ENCODE measurements around the gene THRB. TPM values are rescaled to one million over a fixed set of nuclear protein-coding genes. Genes with fewer than 3 reads are reported as not detected.

Gene THRB
- total RNA-seq, 2 donors from 2014 or later: 0.24 to 0.26 TPM

DNA sequence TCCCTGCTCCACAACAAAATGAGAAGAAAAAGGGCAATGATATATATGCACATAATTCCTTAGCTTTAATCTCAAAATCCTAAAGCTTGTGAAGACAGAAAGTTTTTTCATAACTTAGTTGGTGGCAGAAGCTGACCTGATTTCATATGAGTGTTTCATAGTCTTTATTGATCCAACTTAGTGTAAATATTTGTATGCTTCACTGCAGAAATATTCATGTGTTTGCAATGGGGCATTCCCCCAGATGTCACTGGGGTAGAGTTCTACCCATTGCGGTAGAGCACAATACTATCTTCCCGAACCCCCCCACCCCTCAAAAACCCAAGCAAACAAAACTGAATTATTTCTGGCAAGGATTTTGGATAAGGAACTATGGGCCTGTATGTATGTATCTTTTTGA is 221.2 kb downstream of the THRB start:
- H3K36me3 ChIP-seq (ENCODE audit: control insufficient read depth, insufficient read depth, low read length): no peaks in the 10 kb centered on the region
- H3K9ac ChIP-seq (ENCODE audit: extremely low read depth, low read length, poor library complexity, severe bottlenecking): no peak overlapping the region
- no peaks in the 10 kb centered on the region for H3K4me1 ChIP-seq (ENCODE audit: control insufficient read depth, insufficient read depth, low read length)
- H3K27ac ChIP-seq (ENCODE audit: low read depth, low read length): no peak overlapping the region
- Mint-ChIP-seq H3K4me1 (no peaks in the 10 kb centered on the region), H3K4me3 (no peak overlapping the region), H3K27ac (no peak overlapping the region), H3K36me3 (ENCODE audit: low read depth) (no peaks in the 10 kb centered on the region), H3K9me3 (no peaks in the 10 kb centered on the region), H3K27me3 (ENCODE audit: insufficient read depth) (no peaks in the 10 kb centered on the region)
- peaks cover 5% of the 10 kb centered on the region for H3K27me3 ChIP-seq (ENCODE audit: control insufficient read depth, insufficient read depth, low read length, poor library complexity, severe bottlenecking)
- H3K9me3 ChIP-seq (ENCODE audit: control insufficient read depth, low read length): no peaks in the 10 kb centered on the region
- no peak for DNase-seq
- H3K4me3 ChIP-seq (ENCODE audit: low read length): no peak overlapping the region
- no CpG with 5 or more reads among the region's 2 CpGs for WGBS, 2 experiments (ENCODE audit: insufficient coverage in 1 of 2, insufficient read length in 1 of 2)
- TF ChIP-seq CTCF (conservative IDR thresholded peaks at IDR 0.05): no peak

- TF ChIP-seq CTCF (conservative IDR thresholded peaks at IDR 0.05): no peak
- Histone ChIP-seq H3K36me3 (ENCODE audit: control insufficient read depth, insufficient read depth, low read length) (no peaks in the 10 kb centered on the region), H3K4me3 (ENCODE audit: low read length) (no peak overlapping the region), H3K9me3 (ENCODE audit: control insufficient read depth, low read length) (no peaks in the 10 kb centered on the region), H3K4me1 (ENCODE audit: control insufficient read depth, insufficient read depth, low read length) (no peaks in the 10 kb centered on the region), H3K9ac (ENCODE audit: extremely low read depth, low read length, poor library complexity, severe bottlenecking) (no peak overlapping the region), H3K27ac (ENCODE audit: low read depth, low read length) (no peak overlapping the region), H3K27me3 (ENCODE audit: control insufficient read depth, insufficient read depth, low read length, poor library complexity, severe bottlenecking) (peaks cover 5% of the 10 kb centered on the region)
- Mint-ChIP-seq H3K36me3 (ENCODE audit: low read depth) (no peaks in the 10 kb centered on the region), H3K4me1 (no peaks in the 10 kb centered on the region), H3K9me3 (no peaks in the 10 kb centered on the region), H3K27me3 (ENCODE audit: insufficient read depth) (no peaks in the 10 kb centered on the region), H3K4me3 (no peak overlapping the region), H3K27ac (no peak overlapping the region)
- DNase-seq: no peak
- WGBS, 2 experiments (ENCODE audit: insufficient coverage in 1 of 2, insufficient read length in 1 of 2): 95% methylated on average over 2 of the region's 2 CpGs; no CpG with 5 or more reads in 1 of the 2 experiments
Observed at GRCh38 chr3:24272875-24273274, 221.8 kb downstream of the THRB start.

DNA sequence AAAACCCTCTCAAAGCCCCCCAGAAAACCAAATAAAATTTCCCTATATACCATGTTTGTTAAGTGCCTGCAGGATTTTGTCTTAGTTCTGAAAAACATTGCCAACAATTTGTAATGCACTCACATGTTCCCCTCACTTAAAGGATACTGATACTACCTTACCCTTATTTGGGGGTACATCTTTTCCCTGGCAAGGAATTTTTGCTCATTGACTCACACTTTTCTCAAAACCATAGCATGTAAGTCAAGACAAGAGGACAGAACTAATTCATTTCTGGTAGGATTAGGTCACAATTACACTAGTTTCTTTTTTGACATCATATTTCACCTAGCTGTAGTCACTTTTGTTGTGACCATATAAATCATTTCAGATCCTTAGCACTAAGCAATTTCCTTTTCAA is 222.2 kb downstream of the THRB start:
- H3K27ac ChIP-seq (ENCODE audit: low read depth, low read length): no peak overlapping the region
- H3K27me3 ChIP-seq (ENCODE audit: control insufficient read depth, insufficient read depth, low read length, poor library complexity, severe bottlenecking): peaks cover 5% of the 10 kb centered on the region
- H3K36me3 Mint-ChIP-seq (ENCODE audit: low read depth): no peaks in the 10 kb centered on the region
- no peaks in the 10 kb centered on the region for H3K27me3 Mint-ChIP-seq (ENCODE audit: insufficient read depth)
- H3K4me1 ChIP-seq (ENCODE audit: control insufficient read depth, insufficient read depth, low read length): no peaks in the 10 kb centered on the region
- DNase-seq: no peak
- H3K9me3 Mint-ChIP-seq: no peaks in the 10 kb centered on the region
- TF ChIP-seq CTCF (conservative IDR thresholded peaks at IDR 0.05): no peak
- no peaks in the 10 kb centered on the region for H3K9me3 ChIP-seq (ENCODE audit: control insufficient read depth, low read length)
- no peak overlapping the region for H3K9ac ChIP-seq (ENCODE audit: extremely low read depth, low read length, poor library complexity, severe bottlenecking)
- H3K4me3 ChIP-seq (ENCODE audit: low read length): no peak overlapping the region
- no peak overlapping the region for H3K4me3 Mint-ChIP-seq
- no peaks in the 10 kb centered on the region for H3K36me3 ChIP-seq (ENCODE audit: control insufficient read depth, insufficient read depth, low read length)
- no peaks in the 10 kb centered on the region for H3K4me1 Mint-ChIP-seq
- no peak overlapping the region for H3K27ac Mint-ChIP-seq
